ENCODE data around the gene COA8.

The COA8 gene

DNA sequence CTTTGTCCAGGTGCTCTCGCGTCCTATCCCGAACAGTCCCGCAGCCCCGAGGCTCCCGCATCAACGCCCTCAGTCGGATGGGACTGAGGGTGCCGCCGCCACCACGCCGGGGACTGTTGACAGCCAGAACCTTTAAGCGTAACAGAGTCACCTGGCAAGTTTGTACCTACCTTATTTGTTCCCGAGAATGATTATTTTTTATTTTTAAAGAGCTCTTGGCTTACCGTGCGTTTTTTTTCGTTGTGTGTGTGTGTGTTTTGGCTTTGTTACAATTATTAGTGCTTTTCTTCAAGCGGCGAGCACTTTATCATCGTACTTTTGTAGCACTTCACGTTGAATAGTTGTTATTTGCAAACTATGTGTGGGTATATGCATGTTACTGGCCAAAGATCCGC lies 463 bp downstream of the COA8 start:
- TF ChIP-seq, protein P1, sequence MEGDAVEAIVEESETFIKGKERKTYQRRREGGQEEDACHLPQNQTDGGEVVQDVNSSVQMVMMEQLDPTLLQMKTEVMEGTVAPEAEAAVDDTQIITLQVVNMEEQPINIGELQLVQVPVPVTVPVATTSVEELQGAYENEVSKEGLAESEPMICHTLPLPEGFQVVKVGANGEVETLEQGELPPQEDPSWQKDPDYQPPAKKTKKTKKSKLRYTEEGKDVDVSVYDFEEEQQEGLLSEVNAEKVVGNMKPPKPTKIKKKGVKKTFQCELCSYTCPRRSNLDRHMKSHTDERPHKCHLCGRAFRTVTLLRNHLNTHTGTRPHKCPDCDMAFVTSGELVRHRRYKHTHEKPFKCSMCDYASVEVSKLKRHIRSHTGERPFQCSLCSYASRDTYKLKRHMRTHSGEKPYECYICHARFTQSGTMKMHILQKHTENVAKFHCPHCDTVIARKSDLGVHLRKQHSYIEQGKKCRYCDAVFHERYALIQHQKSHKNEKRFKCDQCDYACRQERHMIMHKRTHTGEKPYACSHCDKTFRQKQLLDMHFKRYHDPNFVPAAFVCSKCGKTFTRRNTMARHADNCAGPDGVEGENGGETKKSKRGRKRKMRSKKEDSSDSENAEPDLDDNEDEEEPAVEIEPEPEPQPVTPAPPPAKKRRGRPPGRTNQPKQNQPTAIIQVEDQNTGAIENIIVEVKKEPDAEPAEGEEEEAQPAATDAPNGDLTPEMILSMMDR (conservative IDR thresholded peaks at IDR 0.05; ENCODE audit: low read depth, low read length), result no peak
- H3K4me3 ChIP-seq (ENCODE audit: low read depth, low read length), result peak overlapping the region; percentile 97
- DNase-seq (ENCODE audit: low read depth), result no peak

DNA sequence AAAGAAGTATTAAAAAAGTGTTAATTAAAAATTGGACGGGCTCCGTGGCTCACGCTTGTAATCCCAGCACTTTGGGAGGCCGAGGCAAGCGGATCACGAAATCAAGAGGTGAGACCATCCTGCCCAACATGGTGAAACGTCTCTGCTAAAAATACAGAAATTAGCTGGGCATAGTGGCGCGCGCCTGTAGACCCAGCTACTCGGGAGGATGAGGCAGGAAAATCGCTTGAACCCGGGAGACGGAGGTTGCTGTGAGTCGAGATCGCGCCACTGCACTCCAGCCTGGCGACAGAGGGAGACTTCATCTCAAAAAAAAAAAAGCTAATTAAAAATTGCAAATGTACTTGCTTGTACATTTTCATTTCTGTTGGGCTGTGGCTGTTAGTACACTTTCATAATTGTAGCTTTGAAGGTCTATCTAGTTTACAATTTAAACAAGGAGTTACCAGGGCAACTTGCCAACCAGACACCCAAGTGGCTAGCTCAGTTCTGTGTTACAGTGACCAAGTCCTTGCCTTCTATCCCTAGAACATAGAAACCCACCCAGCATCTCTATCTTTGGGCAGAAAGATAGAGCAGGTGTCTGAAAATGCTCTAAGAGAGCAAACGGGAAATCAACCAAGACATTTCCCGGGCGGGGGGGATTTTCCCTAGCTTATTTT lies 1.2 kb downstream of the COA8 start:
- TF ChIP-seq, protein P1 (conservative IDR thresholded peaks at IDR 0.05; ENCODE audit: low read depth, low read length), result no peak
- DNase-seq (ENCODE audit: low read depth), result no peak
- peak overlapping the region; percentile 97 for H3K4me3 ChIP-seq (ENCODE audit: low read depth, low read length)

DNA sequence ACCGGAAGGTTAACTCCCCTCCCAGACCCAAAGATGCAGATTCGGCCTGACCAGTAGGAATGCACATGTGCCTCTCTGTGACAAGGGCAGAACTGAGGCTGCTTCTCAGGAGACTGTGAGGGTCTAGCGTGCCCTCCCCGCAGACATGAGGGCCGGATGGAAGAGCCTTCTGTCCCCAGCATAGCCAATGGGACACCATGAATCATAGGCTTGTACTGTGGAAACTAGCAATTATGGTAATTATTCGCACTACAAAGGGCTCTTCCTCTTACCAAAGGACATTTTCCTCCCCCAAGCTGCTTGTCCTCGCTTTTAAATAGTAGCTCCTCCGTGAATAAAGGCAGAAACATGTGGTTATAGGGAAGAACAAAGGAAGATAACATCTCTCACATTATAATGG lies 6.2 kb downstream of the COA8 start:
- DNase-seq (ENCODE audit: low read depth), result no peak
- no peak overlapping the region for H3K4me3 ChIP-seq (ENCODE audit: low read depth, low read length)
- TF ChIP-seq, protein P1 (conservative IDR thresholded peaks at IDR 0.05; ENCODE audit: low read depth, low read length), result no peak

DNA sequence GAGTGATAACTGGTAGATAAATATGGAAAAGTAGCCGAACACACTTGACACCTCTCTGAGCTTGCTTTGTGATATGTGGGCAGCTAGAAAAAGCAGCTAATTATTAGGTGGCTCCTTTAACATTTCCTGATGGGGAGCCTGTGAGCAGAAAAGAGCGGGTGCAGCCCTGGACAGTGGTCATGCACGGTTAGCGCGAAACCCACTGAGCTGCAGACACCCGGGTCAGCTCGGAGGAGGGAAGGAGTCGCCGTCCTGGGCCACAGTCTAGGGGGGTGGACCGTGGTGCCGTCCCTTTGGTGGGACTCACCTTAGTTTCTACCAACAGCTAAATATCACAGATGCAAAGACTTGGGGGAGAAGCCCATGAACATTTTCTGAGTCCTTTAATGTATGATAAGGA lies 6.6 kb downstream of the COA8 start:
- no peak for DNase-seq (ENCODE audit: low read depth)
- TF ChIP-seq, protein P1 (conservative IDR thresholded peaks at IDR 0.05; ENCODE audit: low read depth, low read length), result no peak
- H3K4me3 ChIP-seq (ENCODE audit: low read depth, low read length), result no peak overlapping the region

DNA sequence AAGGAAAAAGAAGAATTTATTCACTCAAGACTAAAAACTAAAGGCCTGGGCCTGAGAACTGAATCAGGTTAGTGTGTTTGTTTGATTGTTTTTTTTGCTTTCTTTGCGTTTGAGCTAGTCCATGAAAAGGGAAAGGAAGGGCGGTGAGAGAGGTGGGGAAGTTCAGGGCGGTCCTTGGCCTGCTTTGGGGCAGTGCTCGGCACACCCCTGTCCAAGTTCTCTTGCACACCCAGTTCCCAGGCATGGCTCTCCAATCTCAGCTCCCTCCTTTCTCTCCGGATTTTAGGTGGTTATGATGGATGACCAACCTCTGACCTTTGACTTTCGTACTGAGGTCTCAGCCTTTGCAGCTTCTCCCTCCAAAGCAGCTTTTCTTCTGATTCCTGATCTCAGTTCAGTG lies 11.3 kb downstream of the COA8 start:
- no peak overlapping the region for H3K4me3 ChIP-seq (ENCODE audit: low read depth, low read length)
- TF ChIP-seq, protein P1 (conservative IDR thresholded peaks at IDR 0.05; ENCODE audit: low read depth, low read length), result no peak
- no peak for DNase-seq (ENCODE audit: low read depth)

DNA sequence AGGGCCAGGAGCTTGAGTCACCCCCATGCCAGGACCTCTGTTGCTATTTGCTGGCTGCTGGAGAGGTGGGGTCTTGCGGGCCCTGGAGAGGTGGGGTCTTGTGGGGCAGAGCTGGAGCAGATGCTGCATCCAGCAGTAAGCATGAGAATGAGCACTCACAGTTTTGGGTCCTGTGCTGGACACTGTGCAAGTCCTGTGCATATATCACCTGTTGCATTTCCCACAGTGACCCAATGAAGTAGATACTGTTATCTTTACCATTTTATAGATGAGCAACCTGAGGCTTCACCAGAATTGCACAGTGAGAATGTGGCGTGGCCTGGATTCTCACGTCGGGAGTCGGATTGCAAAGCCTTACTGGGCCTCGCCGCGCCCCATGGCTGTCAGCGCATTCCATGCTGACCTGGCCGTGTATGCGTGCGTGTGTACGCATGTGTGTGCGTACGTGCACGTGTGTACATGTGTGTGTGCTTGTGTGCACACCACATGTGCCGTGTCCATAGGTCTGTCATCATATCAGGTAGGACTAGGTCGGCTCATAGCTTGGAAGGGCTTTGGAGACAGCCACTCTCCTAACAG lies 12.0 kb downstream of the COA8 start:
- DNase-seq (ENCODE audit: low read depth), result no peak
- H3K4me3 ChIP-seq (ENCODE audit: low read depth, low read length), result no peak overlapping the region
- TF ChIP-seq, protein P1 (conservative IDR thresholded peaks at IDR 0.05; ENCODE audit: low read depth, low read length), result no peak

Data from choroid plexus epithelial cell (primary cell).